Ovary (tissue), 3 donors: Measurements from ENCODE around the gene USP6NL.

ENCODE experiments used
- CTCF ChIP-seq, 3 donors: fragments of 450-650 bp in 2 of 3; fragments of 200-600 bp in 1 of 3; IDR thresholded peaks; one replicate each; pipeline versions ENCODE4 v1.5.1 to v1.8.0; 2016 to 2022; ENCODE audit warnings: antibody characterized with exemption in 3 of 3, mild to moderate bottlenecking in 1 of 3
- EP300 ChIP-seq: sonication (generic); formaldehyde crosslinking; IDR thresholded peaks from one replicate; pipeline ENCODE4 v1.6.1; 2017; ENCODE audit warnings: antibody characterized with exemption
- POLR2A ChIP-seq: fragments of 450-650 bp; IDR thresholded peaks from one replicate; pipeline ENCODE4 v1.6.1; 2017; ENCODE audit warnings: antibody characterized with exemption, mild to moderate bottlenecking, moderate library complexity
- donor health status: DM: no; HTN: no; CAD: no.

- TF ChIP-seq CTCF (IDR thresholded peaks at IDR 0.05) (no peak), EP300 (no peak), POLR2A (no peak)
Observed at GRCh38 chr10:11625019-11625735, 13.7 kb upstream of the USP6NL start.
